Activated CD4-positive, alpha-beta memory T cell treated with anti-CD3 and anti-CD28 coated beads, Interleukin-2, amount 10 ng/mL, durations not matched to agents 7 days and 5 days (primary cell): ENCODE data around the gene CALML5. TPM values are rescaled to one million over a fixed set of nuclear protein-coding genes. Genes with fewer than 3 reads are reported as not detected.

Experiments
- CTCF ChIA-PET: fragments of 350-600 bp; sonication (Branson Sonifier 250); formaldehyde crosslinking; loops from one replicate; lab custom pipeline; 2021; ENCODE audit warnings: antibody characterized with exemption, inconsistent platforms; lab: Charles Lee
- POLR2A ChIA-PET: fragments of 350-600 bp; sonication (Branson Sonifier 250); formaldehyde crosslinking; loops from one replicate; lab custom pipeline; 2021; ENCODE audit warnings: antibody characterized with exemption; lab: Charles Lee
- DNase-seq: peaks from one replicate; pipeline ENCODE4 v3.0.0-alpha.2; 2020
- H3K27ac Mint-ChIP-seq: one replicate; pipeline ENCODE4 v1.8.0; 2021; ENCODE audit warnings: mild to moderate bottlenecking, mixed read lengths
- H3K27me3 Mint-ChIP-seq: one replicate; pipeline ENCODE4 v1.8.0; 2021; ENCODE audit warnings: mixed read lengths
- H3K36me3 Mint-ChIP-seq: one replicate; pipeline ENCODE4 v1.8.0; 2021; ENCODE audit warnings: low read depth, mixed read lengths
- H3K4me1 Mint-ChIP-seq: one replicate; pipeline ENCODE4 v1.8.0; 2021; ENCODE audit warnings: mixed read lengths
- H3K4me3 Mint-ChIP-seq: one replicate; pipeline ENCODE4 v1.8.0; 2021; ENCODE audit warnings: mild to moderate bottlenecking, mixed read lengths
- H3K9me3 Mint-ChIP-seq: one replicate; pipeline ENCODE4 v1.8.0; 2021; ENCODE audit warnings: mixed read lengths
- total RNA-seq, 2 experiments: library from RNA; stranded (reverse); gene quantifications; one replicate each; pipeline ENCODE4 v1.2.3, GENCODE V29; 2021

Gene CALML5
- total RNA-seq, 2 experiments from 2014 or later: not detected

DNA sequence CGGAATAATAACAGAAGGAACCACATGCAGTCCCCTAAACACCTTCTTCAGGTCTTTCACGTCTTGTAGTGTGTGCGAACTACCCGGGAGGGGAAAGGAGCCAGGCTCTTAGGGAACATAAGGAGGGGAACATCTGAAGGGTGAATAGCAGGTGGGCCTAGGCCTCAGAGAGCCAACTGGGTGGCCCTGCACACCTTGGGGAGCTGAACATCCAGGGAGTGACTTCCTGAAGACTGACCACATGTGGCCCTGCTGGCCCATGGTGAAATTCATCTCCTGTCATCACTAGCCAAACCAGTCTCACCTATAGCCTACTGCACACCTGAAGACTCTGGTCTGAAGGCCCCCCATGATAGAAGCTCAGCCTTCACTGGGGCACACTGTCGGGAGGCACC lies 31.0 kb upstream of the CALML5 start:
- Mint-ChIP-seq H3K27ac (no peak overlapping the region), H3K27me3 (peaks cover 2% of the 10 kb centered on the region), H3K36me3 (no peaks in the 10 kb centered on the region), H3K4me3 (no peak overlapping the region), H3K4me1 (no peaks in the 10 kb centered on the region), H3K9me3 (no peaks in the 10 kb centered on the region)
- POLR2A ChIA-PET: interaction anchor here (0.8 to 1.5 kb wide), 2 partner anchors 19 to 20 kb away, joined by 3 read pairs; no protein-coding TSS in a partner anchor
- CTCF ChIA-PET: interaction anchor here (1.1 kb wide), 1 partner anchor 93 kb away, joined by 3 read pairs; no protein-coding TSS in a partner anchor
- no peak for DNase-seq

GRCh38 chr10:5529702-5530411 lies 30.5 kb upstream of the CALML5 start:
- Mint-ChIP-seq H3K9me3 (no peaks in the 10 kb centered on the region), H3K4me1 (no peaks in the 10 kb centered on the region), H3K27ac (no peak overlapping the region), H3K4me3 (no peak overlapping the region), H3K27me3 (peaks cover 2% of the 10 kb centered on the region), H3K36me3 (no peaks in the 10 kb centered on the region)
- no peak for DNase-seq
- CTCF ChIA-PET: interaction anchor here (1.1 to 1.7 kb wide), 2 partner anchors 94 to 96 kb away, joined by 3 read pairs; no protein-coding TSS in a partner anchor
- POLR2A ChIA-PET: interaction anchor here (1.5 kb wide), 1 partner anchor 19 kb away, joined by 3 read pairs; no protein-coding TSS in a partner anchor

GRCh38 chr10:5528989-5529701 lies 29.8 kb upstream of the CALML5 start:
- Mint-ChIP-seq H3K27me3 (peaks cover 3% of the 10 kb centered on the region), H3K4me1 (no peaks in the 10 kb centered on the region), H3K9me3 (no peaks in the 10 kb centered on the region), H3K27ac (no peak overlapping the region), H3K36me3 (no peaks in the 10 kb centered on the region), H3K4me3 (no peak overlapping the region)
- ChIA-PET CTCF (interaction anchor here (0.6 to 1.7 kb wide), 2 partner anchors 93 to 97 kb away, joined by 3 read pairs; no protein-coding TSS in a partner anchor), POLR2A (interaction anchor here (1.5 kb wide), 1 partner anchor 20 kb away, joined by 3 read pairs; no protein-coding TSS in a partner anchor)
- no peak for DNase-seq

DNA sequence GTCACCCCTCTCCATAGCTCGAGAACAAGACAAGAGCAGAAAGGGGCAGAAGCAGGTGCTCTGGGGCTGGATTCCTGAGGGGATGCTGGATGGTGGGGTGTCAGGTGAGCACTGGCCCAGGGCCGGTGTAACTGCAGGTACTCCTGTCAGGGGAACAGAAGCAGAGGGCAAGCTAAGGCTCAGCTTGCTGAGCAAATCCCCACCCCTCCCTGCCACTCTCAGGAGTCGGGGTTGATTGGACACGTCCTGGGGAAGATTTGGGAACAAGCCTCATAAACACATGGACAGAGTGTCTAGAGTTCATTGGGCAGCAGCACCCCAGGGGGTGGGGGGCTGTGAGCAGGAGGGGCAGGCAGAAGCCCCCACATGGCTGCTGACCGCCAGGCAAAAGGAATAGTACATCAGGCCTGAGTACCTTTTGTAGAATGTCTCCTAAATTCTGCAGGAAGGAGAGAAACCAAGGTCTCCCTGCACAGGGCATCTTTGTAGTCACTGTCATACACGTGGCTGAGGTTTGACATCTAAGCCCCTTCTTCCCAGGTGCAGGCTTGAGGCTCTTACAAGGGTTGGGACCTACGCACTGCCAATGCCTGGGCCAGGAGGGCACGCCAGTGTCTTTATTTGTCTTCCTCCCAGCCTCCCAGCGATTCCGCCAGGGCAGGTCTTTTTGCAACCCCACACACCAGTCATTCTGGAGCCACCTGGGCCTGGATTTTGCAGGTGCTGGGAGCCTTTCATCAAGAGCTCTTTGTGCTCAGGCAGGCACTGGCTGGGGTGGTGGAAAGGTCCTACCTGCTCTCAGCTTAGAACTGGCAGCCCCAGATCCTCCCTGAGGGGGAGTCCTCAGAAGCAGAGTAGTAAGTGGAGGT lies 28.2 kb upstream of the CALML5 start:
- Mint-ChIP-seq H3K36me3 (no peaks in the 10 kb centered on the region), H3K9me3 (no peaks in the 10 kb centered on the region), H3K27me3 (peaks cover 4% of the 10 kb centered on the region), H3K27ac (no peak overlapping the region), H3K4me1 (no peaks in the 10 kb centered on the region), H3K4me3 (no peak overlapping the region)
- CTCF ChIA-PET: interaction anchor here (0.7 kb wide), 1 partner anchor 66 kb away, joined by 3 read pairs; no protein-coding TSS in a partner anchor
- DNase-seq: no peak
- POLR2A ChIA-PET: no interaction called here

- no peak overlapping the region for H3K27ac Mint-ChIP-seq
- CTCF ChIA-PET: no interaction called here
- DNase-seq: no peak
- H3K27me3 Mint-ChIP-seq: peaks cover 4% of the 10 kb centered on the region
- no peaks in the 10 kb centered on the region for H3K36me3 Mint-ChIP-seq
- H3K4me3 Mint-ChIP-seq: no peak overlapping the region
- H3K9me3 Mint-ChIP-seq: no peaks in the 10 kb centered on the region
- no peaks in the 10 kb centered on the region for H3K4me1 Mint-ChIP-seq
- POLR2A ChIA-PET: no interaction called here
These were observed 27.4 kb upstream of the CALML5 start for GRCh38 chr10:5526691-5527331.

- DNase-seq: no peak
- H3K27ac Mint-ChIP-seq: no peak overlapping the region
- H3K4me1 Mint-ChIP-seq: no peaks in the 10 kb centered on the region
- H3K27me3 Mint-ChIP-seq: peaks cover 4% of the 10 kb centered on the region
- no peaks in the 10 kb centered on the region for H3K36me3 Mint-ChIP-seq
- H3K4me3 Mint-ChIP-seq: no peak overlapping the region
- POLR2A ChIA-PET: no interaction called here
- H3K9me3 Mint-ChIP-seq: no peaks in the 10 kb centered on the region
- CTCF ChIA-PET: no interaction called here
These were observed 26.4 kb upstream of the CALML5 start for GRCh38 chr10:5525561-5526341.

GRCh38 chr10:5524641-5525560 lies 25.5 kb upstream of the CALML5 start, which contains the start of gene CALML3:
TSS of gene CALML3 (plus strand) at chr10:5524961. CDS start at chr10:5525086, 125 bp downstream.
- no peaks in the 10 kb centered on the region for H3K36me3 Mint-ChIP-seq
- ChIA-PET POLR2A (no interaction called here), CTCF (no interaction called here)
- no peak for DNase-seq
- no peaks in the 10 kb centered on the region for H3K9me3 Mint-ChIP-seq
- no peak within 1 kb of the TSS for H3K27ac Mint-ChIP-seq
- no peak within 1 kb of the TSS for H3K4me3 Mint-ChIP-seq
- H3K4me1 Mint-ChIP-seq: no peaks in the 10 kb centered on the region
- peaks cover 6% of the 10 kb centered on the region for H3K27me3 Mint-ChIP-seq

- no peaks in the 10 kb centered on the region for H3K36me3 Mint-ChIP-seq
- H3K4me1 Mint-ChIP-seq: no peaks in the 10 kb centered on the region
- no peak overlapping the region for H3K4me3 Mint-ChIP-seq
- peaks cover 13% of the 10 kb centered on the region for H3K27me3 Mint-ChIP-seq
- H3K9me3 Mint-ChIP-seq: no peaks in the 10 kb centered on the region
- POLR2A ChIA-PET: no interaction called here
- H3K27ac Mint-ChIP-seq: no peak overlapping the region
- no peak for DNase-seq
- CTCF ChIA-PET: no interaction called here
These were observed 24.6 kb upstream of the CALML5 start for GRCh38 chr10:5523796-5524574.

DNA sequence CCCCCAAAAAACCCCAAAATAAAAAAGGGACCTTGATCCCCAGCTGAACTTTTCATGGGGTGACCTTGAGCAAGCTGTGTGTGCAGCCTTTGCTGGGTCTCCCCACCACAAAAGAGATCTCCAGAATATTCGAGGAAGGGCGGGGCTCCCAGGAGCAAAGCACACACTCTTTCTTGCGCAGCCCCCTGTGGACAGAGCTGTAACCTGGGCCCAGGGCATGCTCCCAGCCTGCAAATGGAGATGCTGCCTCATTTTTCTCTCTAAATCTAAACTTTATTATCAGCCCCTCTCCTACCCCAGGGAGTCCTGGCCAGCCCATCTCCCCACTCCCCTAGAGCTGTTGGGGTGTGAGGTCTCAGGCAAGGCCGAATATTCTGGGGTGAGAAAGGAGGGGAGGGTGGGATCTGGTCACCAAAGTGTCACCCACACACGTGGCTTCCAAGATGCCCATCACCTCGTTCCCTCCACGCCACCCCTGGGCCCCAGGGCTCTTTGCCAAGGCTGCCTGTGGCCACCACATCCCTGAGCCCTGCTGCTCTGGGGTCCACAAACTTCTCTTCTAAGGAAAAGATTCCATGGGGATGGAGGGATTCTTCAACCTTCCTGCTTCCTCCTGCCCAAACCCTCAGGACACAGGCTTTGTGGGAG lies 23.7 kb upstream of the CALML5 start:
- no peaks in the 10 kb centered on the region for H3K36me3 Mint-ChIP-seq
- peaks cover 13% of the 10 kb centered on the region for H3K27me3 Mint-ChIP-seq
- CTCF ChIA-PET: no interaction called here
- POLR2A ChIA-PET: no interaction called here
- H3K9me3 Mint-ChIP-seq: no peaks in the 10 kb centered on the region
- H3K4me3 Mint-ChIP-seq: no peak overlapping the region
- H3K27ac Mint-ChIP-seq: no peak overlapping the region
- no peak for DNase-seq
- no peaks in the 10 kb centered on the region for H3K4me1 Mint-ChIP-seq

DNA sequence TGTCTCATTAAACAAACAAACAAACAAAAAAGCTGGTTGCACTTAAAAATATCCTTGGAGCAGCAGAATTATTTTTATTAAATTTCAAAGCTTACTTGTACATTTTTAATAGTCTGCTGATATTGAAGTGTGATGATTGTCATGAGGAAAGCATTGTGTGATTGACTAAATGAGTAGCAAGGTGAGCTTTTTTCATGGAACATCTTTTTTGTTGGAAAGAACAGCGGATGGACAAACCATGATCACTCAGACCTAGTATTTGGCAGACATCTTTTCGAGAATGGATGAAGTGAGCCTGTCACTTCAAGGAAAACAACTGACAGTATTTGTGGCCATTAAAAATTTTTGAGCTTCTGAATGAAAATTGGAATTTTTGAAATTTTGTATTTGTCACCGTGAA lies 19.7 kb upstream of the CALML5 start:
- no peak overlapping the region for H3K27ac Mint-ChIP-seq
- peaks cover 25% of the 10 kb centered on the region for H3K27me3 Mint-ChIP-seq
- POLR2A ChIA-PET: no interaction called here
- no peak for DNase-seq
- no peak overlapping the region for H3K4me3 Mint-ChIP-seq
- H3K9me3 Mint-ChIP-seq: no peaks in the 10 kb centered on the region
- CTCF ChIA-PET: no interaction called here
- no peaks in the 10 kb centered on the region for H3K4me1 Mint-ChIP-seq
- H3K36me3 Mint-ChIP-seq: no peaks in the 10 kb centered on the region
